Loucy (cell line): ENCODE measurements around the gene EIPR1.

ENCODE experiments used
- H2AFZ ChIP-seq: fragments of 200-600 bp; sonication (generic); 2 replicates; pipeline ENCODE4 v1.6.0; 2016; ENCODE audit warnings: antibody characterized with exemption, mild to moderate bottlenecking, low read length, moderate library complexity
- H3F3A ChIP-seq: fragments of 200-600 bp; 2 replicates; pipeline ENCODE4 v1.6.0; 2016; ENCODE audit warnings: antibody characterized with exemption, low read depth, mild to moderate bottlenecking
- H3K27me3 ChIP-seq: fragments of 200-600 bp; sonication (generic); 2 replicates; pipeline ENCODE4 v1.6.1; 2014; ENCODE audit warnings: low read length, mild to moderate bottlenecking; ENCODE audit not compliant: insufficient read depth, poor library complexity, severe bottlenecking
- H3K36me3 ChIP-seq: fragments of 200-600 bp; sonication (generic); 2 replicates; pipeline ENCODE4 v1.6.1; 2016; ENCODE audit warnings: low read length; ENCODE audit not compliant: insufficient read depth
- H3K4me1 ChIP-seq: fragments of 200-600 bp; sonication (generic); 2 replicates; pipeline ENCODE4 v1.5.1; 2014; ENCODE audit warnings: low read length, mild to moderate bottlenecking; ENCODE audit not compliant: insufficient read depth, poor library complexity, severe bottlenecking
- H3K4me2 ChIP-seq: fragments of 200-600 bp; sonication (generic); 2 replicates; pipeline ENCODE4 v1.6.0; 2014; ENCODE audit warnings: antibody characterized with exemption, low read length, low read depth, mild to moderate bottlenecking; ENCODE audit not compliant: poor library complexity, severe bottlenecking
- H3K4me3 ChIP-seq: fragments of 200-600 bp; sonication (generic); 2 replicates; pipeline ENCODE4 v1.5.1; 2014; ENCODE audit warnings: low read length, mild to moderate bottlenecking, mixed read lengths; ENCODE audit not compliant: poor library complexity, severe bottlenecking
- H3K79me2 ChIP-seq: fragments of 200-600 bp; sonication (generic); 2 replicates; pipeline ENCODE4 v1.6.1; 2014; ENCODE audit warnings: low read length; ENCODE audit not compliant: insufficient read depth
- H3K9ac ChIP-seq: fragments of 200-600 bp; sonication (generic); 2 replicates; pipeline ENCODE4 v1.6.0; 2014; ENCODE audit warnings: mild to moderate bottlenecking, low read depth, low read length, moderate library complexity; ENCODE audit not compliant: poor library complexity, severe bottlenecking
- H3K9me2 ChIP-seq: fragments of 200-600 bp; sonication (generic); replicated peaks from 2 replicates; pipeline ENCODE4 v1.6.1; 2016; ENCODE audit warnings: low read depth, low read length, mixed read lengths
- H3K9me3 ChIP-seq: fragments of 200-600 bp; sonication (generic); 2 replicates; pipeline ENCODE4 v1.6.1; 2014; ENCODE audit warnings: mild to moderate bottlenecking, antibody characterized with exemption, low read length, low read depth; ENCODE audit not compliant: insufficient read depth
- H4K20me1 ChIP-seq: fragments of 200-600 bp; sonication (generic); 2 replicates; pipeline ENCODE4 v1.6.0; 2014; ENCODE audit warnings: antibody characterized with exemption, low read length, mild to moderate bottlenecking; ENCODE audit not compliant: insufficient read depth, poor library complexity, severe bottlenecking
- CTCF ChIP-seq: fragments of 200-600 bp; sonication (generic); conservative IDR thresholded peaks from 2 replicates; pipeline ENCODE4 v1.5.1; 2014; ENCODE audit warnings: mild to moderate bottlenecking, antibody characterized with exemption, low read length
- EZH2phosphoT487 ChIP-seq: fragments of 200-600 bp; IDR thresholded peaks from 2 replicates; pipeline ENCODE4 v1.6.1; 2018; ENCODE audit warnings: antibody characterized with exemption, mild to moderate bottlenecking, moderate library complexity, borderline replicate concordance

The EIPR1 gene

GRCh38 chr2:3198119-3198518, 179.5 kb downstream of the EIPR1 start:
- Histone ChIP-seq H2AFZ (no peak overlapping the region), H3F3A (no peaks in the 10 kb centered on the region), H3K27me3 (no peaks in the 10 kb centered on the region), H3K4me3 (no peak overlapping the region), H3K4me1 (no peaks in the 10 kb centered on the region), H3K4me2 (no peak overlapping the region), H4K20me1 (no peaks in the 10 kb centered on the region), H3K9me3 (no peaks in the 10 kb centered on the region), H3K36me3 (peaks cover 32% of the 10 kb centered on the region; the same call in 1 of the 2 replicates), H3K9me2 (no peaks in the 10 kb centered on the region), H3K79me2 (no peaks in the 10 kb centered on the region), H3K9ac (no peak overlapping the region)
- TF ChIP-seq EZH2phosphoT487 (no peak), CTCF (peak; percentile 36)

- Histone ChIP-seq H3K9me2 (no peaks in the 10 kb centered on the region), H3K36me3 (peaks cover 40% of the 10 kb centered on the region; the same call in 1 of the 2 replicates), H2AFZ (no peak overlapping the region), H3K9ac (no peak overlapping the region), H3K4me3 (no peak overlapping the region), H3K79me2 (no peaks in the 10 kb centered on the region), H3K4me1 (no peaks in the 10 kb centered on the region), H4K20me1 (no peaks in the 10 kb centered on the region), H3F3A (no peaks in the 10 kb centered on the region), H3K27me3 (no peaks in the 10 kb centered on the region), H3K9me3 (no peaks in the 10 kb centered on the region), H3K4me2 (no peak overlapping the region)
- no peak for TF ChIP-seq EZH2phosphoT487
- TF ChIP-seq CTCF = no peak
These were observed 180.3 kb downstream of the EIPR1 start for GRCh38 chr2:3197308-3197707.

GRCh38 chr2:3196716-3197115, 180.9 kb downstream of the EIPR1 start:
- Histone ChIP-seq H3K79me2 (no peaks in the 10 kb centered on the region), H3K27me3 (no peaks in the 10 kb centered on the region), H3F3A (no peaks in the 10 kb centered on the region), H3K36me3 (peaks cover 46% of the 10 kb centered on the region; the same call in 1 of the 2 replicates), H4K20me1 (no peaks in the 10 kb centered on the region), H3K4me3 (no peak overlapping the region), H3K9ac (no peak overlapping the region), H3K9me3 (no peaks in the 10 kb centered on the region), H3K9me2 (no peaks in the 10 kb centered on the region), H3K4me1 (no peaks in the 10 kb centered on the region), H3K4me2 (no peak overlapping the region), H2AFZ (no peak overlapping the region)
- TF ChIP-seq CTCF (no peak), EZH2phosphoT487 (no peak)
